ENCODE measurements around the gene IQCH.

GRCh38 chr15:67240235-67241131 lies 14.1 kb upstream of the IQCH start:
- TF ChIP-seq RAD21 (conservative IDR thresholded peaks at IDR 0.05 in 1 of 2, IDR thresholded peaks at IDR 0.05 in 1 of 2) (peak; percentile 66 to 74), CTCF (IDR thresholded peaks at IDR 0.05) (peak; percentile 66), POLR2AphosphoS2 (conservative IDR thresholded peaks at IDR 0.05; ENCODE audit: low read length) (no peak), PBX3 (IDR thresholded peaks at IDR 0.05) (no peak), MAFK (IDR thresholded peaks at IDR 0.05; ENCODE audit: partially characterized antibody) (no peak), JUN (IDR thresholded peaks at IDR 0.05) (no peak), CHD2 (IDR thresholded peaks at IDR 0.05; ENCODE audit: low read length, partially characterized antibody) (no peak), POLR2A (IDR thresholded peaks at IDR 0.05; ENCODE audit: low read length) (no peak)

Data from A549 (cell line).